Astrocyte of the hippocampus (primary cell): ENCODE results near the gene ADAP2.
A peak's percentile ranks its signal among the peaks of the same experiment; 100 is the strongest.
"Not testable (repeated sequence)": the region's sequence is repeated elsewhere in the genome, so short reads cannot be mapped to it uniquely, and the experiment has no call there.

Experiments
- DNase-seq: peaks from one replicate; pipeline ENCODE4 v3.0.0; 2011; ENCODE audit warnings: low read depth, low spot score

The ADAP2 gene

GRCh38 chr17:30929861-30930260 is 8.1 kb downstream of the ADAP2 start:
- DNase-seq = not testable (repeated sequence)

- no peak for DNase-seq
These were observed 8.8 kb downstream of the ADAP2 start for GRCh38 chr17:30930495-30930894.

DNA sequence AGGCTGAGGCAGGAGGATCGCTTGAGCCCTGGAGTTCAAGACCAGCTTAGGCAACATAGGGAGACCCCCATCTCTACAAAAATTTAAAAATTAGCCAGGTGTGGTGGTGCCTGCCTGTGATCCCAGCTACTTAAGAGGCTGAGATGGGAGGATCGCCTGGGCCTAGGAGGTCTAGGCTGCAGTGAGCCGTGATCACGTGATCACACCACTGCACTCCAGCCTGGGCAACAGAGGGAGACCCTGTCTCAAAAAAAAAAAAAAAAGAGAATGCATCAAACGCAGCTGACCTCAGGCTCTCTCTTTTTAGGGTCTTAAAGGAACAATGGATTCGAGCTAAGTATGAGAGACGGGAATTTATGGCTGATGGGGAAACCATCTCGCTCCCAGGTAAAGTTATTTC is 9.8 kb downstream of the ADAP2 start:
- DNase-seq = not testable (repeated sequence)

DNA sequence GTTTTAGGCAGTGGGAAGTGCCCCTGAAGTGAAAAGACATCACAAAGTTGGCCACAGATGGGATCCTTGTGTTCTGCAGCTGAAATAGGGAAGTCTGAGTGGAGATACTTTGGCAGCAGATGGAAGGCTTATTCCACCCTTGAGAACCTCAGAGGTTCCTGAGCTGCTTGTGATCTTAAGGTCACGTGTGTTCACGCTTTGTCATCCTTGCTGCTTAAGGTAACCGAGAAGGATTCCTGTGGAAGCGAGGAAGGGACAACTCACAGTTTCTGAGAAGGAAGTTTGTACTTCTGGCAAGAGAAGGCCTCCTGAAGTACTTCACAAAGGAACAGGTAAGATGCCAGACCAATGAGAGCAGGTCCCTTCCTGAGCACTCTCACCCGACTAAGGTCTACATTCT is 12.2 kb downstream of the ADAP2 start:
- no peak for DNase-seq

GRCh38 chr17:30939051-30939689 is 17.4 kb downstream of the ADAP2 start:
- DNase-seq = no peak

GRCh38 chr17:30942308-30943079 is 20.7 kb downstream of the ADAP2 start:
- peak; percentile 23 for DNase-seq

- DNase-seq = no peak
These were observed 26.1 kb downstream of the ADAP2 start for GRCh38 chr17:30947796-30948195.

DNA sequence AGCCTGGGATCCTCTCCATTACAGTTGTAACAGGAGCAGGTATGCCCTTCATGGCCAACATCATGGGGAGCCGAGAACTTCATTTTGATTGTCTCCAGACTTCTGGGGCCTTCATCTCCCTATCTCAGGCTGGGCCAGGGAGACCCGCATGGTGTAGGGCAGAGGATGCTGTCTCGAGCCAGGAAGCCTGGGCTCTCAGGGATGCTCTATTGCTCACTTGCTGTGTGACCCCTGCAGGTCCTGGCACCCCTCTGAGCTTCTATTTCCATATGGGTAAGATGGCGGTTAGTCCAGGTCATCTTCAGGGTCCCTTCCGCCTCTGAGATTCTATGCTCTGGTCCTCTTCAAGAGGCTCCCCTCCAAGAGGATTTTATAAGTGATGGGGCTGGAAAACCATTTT is 28.4 kb downstream of the ADAP2 start:
- DNase-seq = no peak

DNA sequence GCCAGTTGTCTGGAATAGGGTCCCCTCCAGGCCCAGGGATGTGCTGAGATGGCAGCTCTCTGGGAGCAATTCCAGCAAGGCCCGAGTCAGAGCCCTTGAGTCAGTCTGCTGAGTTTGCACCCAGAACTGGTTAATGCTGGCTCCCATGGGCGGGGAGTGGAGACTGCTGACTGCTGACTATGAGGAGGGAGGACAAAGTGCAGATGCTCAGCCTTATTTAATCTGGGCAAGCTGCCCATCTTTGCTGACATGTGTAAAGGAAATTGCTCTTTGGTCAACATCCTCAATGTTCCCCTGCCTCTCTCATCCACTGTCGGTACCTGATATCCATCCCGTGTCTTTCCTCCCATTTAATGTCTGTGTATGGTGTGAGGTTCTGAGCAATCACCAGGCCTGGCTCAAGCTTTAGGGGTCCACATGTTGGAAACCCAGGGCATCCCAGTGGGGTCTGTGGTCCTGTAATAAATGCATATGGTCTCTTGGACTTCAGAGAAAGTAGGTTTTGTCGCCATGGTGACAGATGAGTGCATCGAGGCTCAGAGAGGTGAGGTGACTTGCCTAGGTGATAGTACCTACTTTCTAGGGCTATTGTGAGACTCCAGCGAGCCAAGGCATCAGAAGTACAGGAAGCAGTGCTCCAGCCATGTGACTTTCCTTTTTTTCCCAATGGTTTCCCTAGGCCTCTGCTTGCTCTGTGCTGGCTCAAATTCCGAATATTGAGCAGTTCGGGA is 29.1 kb downstream of the ADAP2 start:
- DNase-seq = peak; percentile 25

- no peak for DNase-seq
These were observed 31.1 kb downstream of the ADAP2 start for GRCh38 chr17:30952638-30953393.

DNA sequence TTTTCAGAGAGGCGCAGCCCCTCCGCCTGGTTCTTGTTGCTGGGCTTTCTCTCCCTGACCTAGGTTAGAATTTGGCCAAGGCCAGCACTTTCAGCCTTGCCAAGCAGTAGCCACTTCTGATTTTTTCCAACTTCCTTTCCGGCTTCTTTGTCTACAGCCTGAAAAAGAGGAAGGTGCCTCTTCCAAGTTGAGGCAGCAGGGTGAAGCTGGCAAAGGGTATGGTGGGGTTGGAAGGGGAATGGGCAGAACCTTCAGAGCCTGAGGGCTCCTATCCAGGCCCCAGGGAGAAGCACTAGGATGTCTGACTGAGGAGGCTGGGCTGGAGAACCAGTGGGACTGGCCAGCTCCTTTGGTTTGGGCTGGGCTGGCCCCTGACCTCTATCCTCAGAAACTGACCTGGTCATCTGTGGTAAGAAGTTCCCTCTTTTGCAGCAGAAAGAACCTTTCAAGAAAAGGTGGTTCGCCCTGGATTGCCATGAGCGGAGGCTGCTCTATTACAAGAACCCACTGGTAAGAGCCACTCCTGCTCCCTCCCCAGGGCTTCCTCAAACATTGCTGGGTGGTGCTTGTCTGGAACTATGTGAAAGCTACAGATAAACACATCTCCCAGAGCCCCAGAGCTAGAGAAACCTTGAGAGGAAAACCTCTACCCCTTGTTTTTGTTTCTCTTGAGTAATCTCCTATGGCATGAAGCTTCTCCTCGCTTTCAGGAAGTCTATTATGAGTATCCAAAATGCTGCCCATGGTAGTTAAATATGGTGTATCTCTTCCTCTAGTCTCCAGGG is 32.5 kb downstream of the ADAP2 start:
- no peak for DNase-seq

DNA sequence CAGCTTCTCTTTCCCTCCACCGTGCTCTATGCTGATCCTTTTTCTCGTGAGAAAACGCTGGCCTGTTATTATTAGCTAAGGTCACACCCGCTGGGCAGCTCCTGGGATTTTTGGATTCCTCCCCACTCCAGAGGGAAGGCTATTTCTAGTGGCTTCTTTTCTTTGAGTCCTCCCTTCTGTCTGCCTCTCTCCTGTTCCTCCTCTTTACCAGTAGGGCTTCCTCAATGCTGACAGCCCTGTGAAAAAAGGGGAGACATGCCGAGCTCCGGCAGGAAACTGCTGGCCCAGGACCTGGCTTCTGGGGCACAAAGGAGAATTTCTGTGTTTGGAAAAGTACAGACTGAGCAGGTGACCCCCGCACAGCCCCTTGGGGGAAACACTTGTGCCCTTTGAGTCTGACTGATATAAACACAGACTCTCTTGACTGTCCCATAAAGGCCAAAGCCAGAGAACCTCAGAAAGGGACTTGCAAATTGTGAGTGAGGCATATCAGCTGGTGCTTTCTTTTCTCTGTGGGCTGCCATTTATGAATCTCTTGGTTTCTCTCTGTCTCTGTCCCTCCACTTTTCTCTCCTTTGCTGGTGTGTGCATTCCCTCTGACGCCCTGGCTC is 35.1 kb downstream of the ADAP2 start:
- peak; percentile 21 for DNase-seq

GRCh38 chr17:30957741-30958140 is 36.0 kb downstream of the ADAP2 start:
- no peak for DNase-seq

- no peak for DNase-seq
These were observed 36.4 kb downstream of the ADAP2 start for GRCh38 chr17:30958187-30958586.

DNA sequence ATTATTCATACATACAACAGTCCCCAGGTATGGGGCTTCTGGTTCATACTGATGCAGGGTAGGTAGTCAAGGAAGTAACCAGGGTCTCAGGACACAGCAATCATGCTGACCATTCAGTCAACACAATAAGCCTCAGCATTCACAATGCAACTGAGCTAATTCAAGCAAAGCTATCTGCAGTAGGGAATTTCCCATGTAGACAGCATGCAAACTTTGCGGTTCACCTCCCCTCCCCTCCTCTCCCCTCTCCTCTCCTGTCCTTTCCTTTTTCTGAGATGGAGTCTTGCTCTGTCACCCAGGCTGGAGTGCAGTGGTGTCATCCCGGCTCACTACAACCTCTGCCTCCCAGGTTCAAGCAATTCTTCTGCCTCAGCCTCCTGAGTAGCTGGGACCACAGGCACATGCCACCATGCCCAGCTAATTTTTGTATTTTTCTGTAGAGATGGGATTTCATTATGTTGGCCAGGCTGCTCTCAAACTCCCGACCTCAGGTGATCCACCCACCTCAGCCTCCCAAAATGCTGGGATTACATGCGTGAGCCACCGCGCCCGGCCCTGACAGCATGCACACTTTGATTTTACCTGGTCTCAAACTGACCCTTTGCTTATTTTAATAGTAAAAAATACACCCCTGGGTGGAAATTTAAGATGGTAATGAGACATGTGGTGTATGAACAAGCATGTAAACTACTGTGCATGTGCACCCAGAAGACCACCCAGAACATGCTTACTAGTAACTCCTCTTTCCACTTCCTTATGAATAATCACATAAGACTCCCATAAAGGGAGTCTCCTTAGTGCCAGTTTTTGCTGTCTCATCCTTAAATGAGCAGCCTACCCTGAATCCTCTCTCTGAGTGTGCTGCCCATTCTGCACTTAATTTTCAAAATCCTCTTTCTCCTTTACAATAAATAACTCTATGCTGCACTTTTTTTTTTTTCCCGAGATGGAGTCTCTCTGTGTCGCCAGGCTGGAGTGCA is 39.8 kb downstream of the ADAP2 start:
- DNase-seq = peak; percentile 26

GRCh38 chr17:30964312-30964711 is 42.6 kb downstream of the ADAP2 start:
- not testable (repeated sequence) for DNase-seq

DNA sequence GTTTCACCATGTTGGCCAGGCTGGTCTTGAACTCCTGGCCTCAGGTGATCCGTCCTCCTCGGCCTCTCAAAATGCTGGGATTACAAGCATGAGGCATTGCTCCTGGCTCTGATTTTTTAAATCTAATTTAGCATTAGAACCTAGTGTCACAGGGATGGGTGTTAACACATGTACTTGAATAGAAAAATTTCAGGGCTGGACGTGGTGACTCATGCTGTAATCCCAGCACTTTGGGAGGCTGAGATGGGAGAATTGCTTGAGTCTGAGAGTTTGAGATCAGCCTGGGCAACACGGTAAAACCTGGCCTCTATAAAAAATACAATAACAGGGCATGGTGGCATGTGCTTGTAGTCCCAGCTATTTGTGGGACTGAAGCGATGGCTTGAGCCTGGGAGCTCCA is 43.1 kb downstream of the ADAP2 start:
- DNase-seq = peak; percentile 14

GRCh38 chr17:30965686-30966085 is 43.9 kb downstream of the ADAP2 start:
- DNase-seq = no peak

DNA sequence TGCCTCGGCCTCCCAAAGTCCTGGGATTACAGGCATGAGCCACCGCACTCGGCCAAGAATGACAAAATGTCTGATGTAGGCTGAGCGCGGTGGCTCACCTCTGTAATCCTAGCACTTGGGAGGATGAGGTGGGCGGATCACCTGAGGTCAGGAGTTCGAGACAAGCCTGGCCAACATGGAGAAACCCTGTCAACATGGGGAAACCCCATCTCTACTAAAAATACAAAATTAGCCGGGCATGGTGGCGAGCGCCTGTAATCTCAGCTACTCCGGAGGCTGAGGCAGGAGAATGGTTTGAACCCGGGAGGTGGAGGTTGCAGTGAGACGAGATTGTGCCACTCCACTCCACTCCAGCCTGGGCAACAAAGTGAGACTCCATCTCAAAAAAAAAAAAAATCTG is 46.2 kb downstream of the ADAP2 start:
- not testable (repeated sequence) for DNase-seq
